ENCODE measurements around the gene METTL22. TPM values are rescaled to one million over a fixed set of nuclear protein-coding genes. Genes with fewer than 3 reads are reported as not detected.

The METTL22 gene
- total RNA-seq, 1 donor from 2014 or later = 42.3 TPM

GRCh38 chr16:8645141-8645521 lies 23.6 kb downstream of the METTL22 start:
- Mint-ChIP-seq H3K4me1 (ENCODE audit: unreplicated experiment) (no peaks in the 10 kb centered on the region), H3K27me3 (no peaks in the 10 kb centered on the region), H3K4me3 (no peak overlapping the region), H3K36me3 (peaks cover 35% of the 10 kb centered on the region), H3K27ac (no peak overlapping the region), H3K9me3 (no peaks in the 10 kb centered on the region)
- DNase-seq (ENCODE audit: extremely low spot score, unreplicated experiment) = no peak
- TF ChIP-seq CTCF (conservative IDR thresholded peaks at IDR 0.05) = no peak

- Mint-ChIP-seq H3K36me3 (peaks cover 35% of the 10 kb centered on the region), H3K27ac (no peak overlapping the region), H3K9me3 (no peaks in the 10 kb centered on the region), H3K4me3 (no peak overlapping the region), H3K27me3 (no peaks in the 10 kb centered on the region), H3K4me1 (ENCODE audit: unreplicated experiment) (no peaks in the 10 kb centered on the region)
- no peak for DNase-seq (ENCODE audit: extremely low spot score, unreplicated experiment)
- no peak for TF ChIP-seq CTCF (conservative IDR thresholded peaks at IDR 0.05)
Measured at GRCh38 chr16:8645831-8646230, 24.3 kb downstream of the METTL22 start.

- Mint-ChIP-seq H3K9me3 (no peaks in the 10 kb centered on the region), H3K4me1 (ENCODE audit: unreplicated experiment) (no peaks in the 10 kb centered on the region), H3K36me3 (peaks cover 32% of the 10 kb centered on the region), H3K27me3 (no peaks in the 10 kb centered on the region), H3K27ac (peak overlapping the region; percentile 26), H3K4me3 (no peak overlapping the region)
- no peak for TF ChIP-seq CTCF (conservative IDR thresholded peaks at IDR 0.05)
- no peak for DNase-seq (ENCODE audit: extremely low spot score, unreplicated experiment)
Measured at GRCh38 chr16:8646326-8647053, 25.0 kb downstream of the METTL22 start.

- no peaks in the 10 kb centered on the region for H3K4me1 Mint-ChIP-seq (ENCODE audit: unreplicated experiment)
- no peak for DNase-seq (ENCODE audit: extremely low spot score, unreplicated experiment)
- H3K27ac Mint-ChIP-seq = no peak overlapping the region
- TF ChIP-seq CTCF (conservative IDR thresholded peaks at IDR 0.05) = no peak
- no peaks in the 10 kb centered on the region for H3K27me3 Mint-ChIP-seq
- no peaks in the 10 kb centered on the region for H3K9me3 Mint-ChIP-seq
- H3K36me3 Mint-ChIP-seq = peaks cover 23% of the 10 kb centered on the region
- H3K4me3 Mint-ChIP-seq = no peak overlapping the region
Measured at GRCh38 chr16:8647721-8648318, 26.3 kb downstream of the METTL22 start.

- H3K27ac Mint-ChIP-seq = no peak overlapping the region
- peaks cover 18% of the 10 kb centered on the region for H3K36me3 Mint-ChIP-seq
- H3K9me3 Mint-ChIP-seq = no peaks in the 10 kb centered on the region
- no peak overlapping the region for H3K4me3 Mint-ChIP-seq
- no peak for DNase-seq (ENCODE audit: extremely low spot score, unreplicated experiment)
- H3K27me3 Mint-ChIP-seq = no peaks in the 10 kb centered on the region
- no peak for TF ChIP-seq CTCF (conservative IDR thresholded peaks at IDR 0.05)
- no peaks in the 10 kb centered on the region for H3K4me1 Mint-ChIP-seq (ENCODE audit: unreplicated experiment)
Measured at GRCh38 chr16:8648877-8649276, 27.4 kb downstream of the METTL22 start.
